Measurements from ENCODE around the gene TCAP. TPM values are rescaled to one million over a fixed set of nuclear protein-coding genes. Genes with fewer than 3 reads are reported as not detected.

TCAP gene
- total RNA-seq, 1 experiment from 2014 or later, result 2.1 TPM

DNA sequence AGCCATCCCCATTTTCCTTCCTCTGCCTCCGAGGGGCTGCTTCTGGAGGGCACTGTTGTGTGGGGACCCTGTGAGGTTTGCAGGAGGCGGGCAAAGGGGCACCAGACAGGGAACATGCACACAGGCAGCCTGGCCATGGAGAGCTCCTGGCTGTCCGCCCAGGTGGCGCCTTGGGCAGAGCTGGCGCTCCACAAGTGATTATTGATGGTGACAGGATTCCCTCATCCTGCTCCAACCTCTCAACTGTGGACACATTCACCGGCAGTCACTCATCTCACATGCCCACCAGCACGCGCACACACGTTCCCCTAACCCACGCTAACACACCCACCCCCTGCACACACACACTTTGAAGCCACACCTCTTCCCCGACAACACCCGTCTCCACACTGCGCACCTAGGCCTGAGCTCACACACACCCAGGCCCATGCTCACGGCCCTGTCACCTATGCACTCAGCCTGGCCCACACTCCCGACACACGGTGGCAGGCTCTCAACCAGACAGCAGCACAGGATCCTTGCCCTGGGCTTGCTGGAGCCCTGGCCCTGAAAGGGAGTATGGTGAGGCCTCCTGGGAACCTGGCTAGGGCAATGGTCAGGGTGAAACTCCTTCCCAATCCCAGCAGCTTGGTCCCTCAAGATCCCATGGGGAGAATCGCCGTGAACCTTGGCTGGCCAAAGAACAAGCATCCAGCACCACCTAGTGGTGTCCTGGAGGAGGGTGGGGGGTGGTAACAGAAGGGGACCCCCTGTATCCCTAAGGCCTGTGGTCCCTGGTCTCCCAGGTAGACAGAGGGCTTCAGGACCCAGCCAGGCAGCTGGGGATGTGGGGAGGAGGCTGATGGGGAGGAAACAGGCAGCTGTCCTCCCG lies 6.7 kb downstream of the TCAP start:
- no peak overlapping the region for H3K18ac ChIP-seq (ENCODE audit: insufficient read length, low read depth, low read length)
- no peak overlapping the region for H4K91ac ChIP-seq (ENCODE audit: insufficient read length, low read depth, low read length)
- no peak overlapping the region for H2BK20ac ChIP-seq (ENCODE audit: low read depth, low read length, poor library complexity, severe bottlenecking)
- no peak overlapping the region for H3K4me2 ChIP-seq (ENCODE audit: insufficient read depth, insufficient read length, low read length)
- no peak overlapping the region for H2AK5ac ChIP-seq (ENCODE audit: insufficient read length, low read length)
- no peak overlapping the region for H3K9ac ChIP-seq (ENCODE audit: extremely low read depth, insufficient read length, low read length)
- no peak overlapping the region for H3K4ac ChIP-seq (ENCODE audit: low read depth, low read length)
- no peak overlapping the region for H3T11ph ChIP-seq (ENCODE audit: low read length)
- H3K23ac ChIP-seq (ENCODE audit: insufficient read length, low read depth, low read length), result no peak overlapping the region
- H3K23me2 ChIP-seq (ENCODE audit: insufficient read length, low read depth, low read length, poor library complexity, severe bottlenecking), result peaks cover 6% of the 10 kb centered on the region
- peaks cover 0 to 3% (median 0%) of the 10 kb centered on the region in 3 experiments; a peak in 1 of 7 replicates for H3K36me3 Mint-ChIP-seq (ENCODE audit: insufficient read depth in 1 of 3, low read depth in 3 of 3)
- H2AFZ ChIP-seq (ENCODE audit: low read length), result no peak overlapping the region
- H3K27me3 Mint-ChIP-seq (ENCODE audit: low read depth), result peaks cover 45% of the 10 kb centered on the region
- no peaks in the 10 kb centered on the region for H3K79me2 ChIP-seq (ENCODE audit: insufficient read depth, low read length)
- H3K14ac ChIP-seq (ENCODE audit: insufficient read depth, low read length), result no peak overlapping the region
- TF ChIP-seq, protein P1, sequence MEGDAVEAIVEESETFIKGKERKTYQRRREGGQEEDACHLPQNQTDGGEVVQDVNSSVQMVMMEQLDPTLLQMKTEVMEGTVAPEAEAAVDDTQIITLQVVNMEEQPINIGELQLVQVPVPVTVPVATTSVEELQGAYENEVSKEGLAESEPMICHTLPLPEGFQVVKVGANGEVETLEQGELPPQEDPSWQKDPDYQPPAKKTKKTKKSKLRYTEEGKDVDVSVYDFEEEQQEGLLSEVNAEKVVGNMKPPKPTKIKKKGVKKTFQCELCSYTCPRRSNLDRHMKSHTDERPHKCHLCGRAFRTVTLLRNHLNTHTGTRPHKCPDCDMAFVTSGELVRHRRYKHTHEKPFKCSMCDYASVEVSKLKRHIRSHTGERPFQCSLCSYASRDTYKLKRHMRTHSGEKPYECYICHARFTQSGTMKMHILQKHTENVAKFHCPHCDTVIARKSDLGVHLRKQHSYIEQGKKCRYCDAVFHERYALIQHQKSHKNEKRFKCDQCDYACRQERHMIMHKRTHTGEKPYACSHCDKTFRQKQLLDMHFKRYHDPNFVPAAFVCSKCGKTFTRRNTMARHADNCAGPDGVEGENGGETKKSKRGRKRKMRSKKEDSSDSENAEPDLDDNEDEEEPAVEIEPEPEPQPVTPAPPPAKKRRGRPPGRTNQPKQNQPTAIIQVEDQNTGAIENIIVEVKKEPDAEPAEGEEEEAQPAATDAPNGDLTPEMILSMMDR (conservative IDR thresholded peaks at IDR 0.05), result peak; percentile 84
- H3K4me1 ChIP-seq (ENCODE audit: insufficient read depth, low read length), result peaks cover under 1% of the 10 kb centered on the region; the same call in 1 of the 2 replicates
- 100% methylated on average over 2 of the region's 19 CpGs for WGBS (ENCODE audit: extremely low coverage, insufficient read length, low lambda C conversion rate)
- no peaks in the 10 kb centered on the region for H4K20me1 ChIP-seq (ENCODE audit: control insufficient read depth, insufficient read depth, insufficient read length)
- no peaks in the 10 kb centered on the region; the same call in 1 of the 2 replicates for H3K27me3 ChIP-seq (ENCODE audit: insufficient read depth, low read length)
- H3K9me3 ChIP-seq (ENCODE audit: control insufficient read depth, low read depth, low read length), result no peaks in the 10 kb centered on the region
- H4K8ac ChIP-seq (replicated peaks; ENCODE audit: insufficient read length, low read depth, low read length), result no peak overlapping the region
- no peaks in the 10 kb centered on the region; a peak in 1 of 5 replicates for H3K9me3 Mint-ChIP-seq
- no peak overlapping the region for H2BK12ac ChIP-seq (ENCODE audit: insufficient read length, low read depth, low read length)
- H4K5ac ChIP-seq (ENCODE audit: insufficient read length, low read depth, low read length), result no peak overlapping the region
- DNase-seq, result peak; percentile 86
- peaks cover 22 to 24% of the 10 kb centered on the region in 2 experiments for H3K4me1 Mint-ChIP-seq
- peak overlapping the region in 1 of 3 experiments; percentile 25; a peak in 1 of 7 replicates for H3K27ac Mint-ChIP-seq
- H3K79me1 ChIP-seq (ENCODE audit: insufficient read depth, low read depth, low read length, poor library complexity, severe bottlenecking), result no peaks in the 10 kb centered on the region
- H2BK15ac ChIP-seq (ENCODE audit: low read depth, low read length), result no peak overlapping the region
- no peak overlapping the region for H2BK5ac ChIP-seq (ENCODE audit: insufficient read length, low read length)
- H3K4me3 Mint-ChIP-seq, result no peak overlapping the region; a peak in 1 of 5 replicates
- no peak overlapping the region for H3K27ac ChIP-seq (ENCODE audit: insufficient read length, low read depth, low read length)
- H3K56ac ChIP-seq (ENCODE audit: insufficient read length, low read depth, low read length), result no peak overlapping the region
- no peak overlapping the region for H2BK120ac ChIP-seq (ENCODE audit: low read depth, low read length, poor library complexity, severe bottlenecking)
